Panc1 (cell line): ENCODE measurements around the gene KRT82. TPM values are rescaled to one million over a fixed set of nuclear protein-coding genes. Genes with fewer than 3 reads are reported as not detected.

ENCODE experiments used
- ATAC-seq: fragments of 200-7000 bp; cut with Tn5 transposase; 2 replicates; pipeline ENCODE4 v1.9.1; 2020; ENCODE audit warnings: mild to moderate bottlenecking, moderate library complexity
- BruUV-seq: library from RNA; stranded (reverse); fragments of 400-500 nt; replicated peaks from 2 replicates; lab custom pipeline; 2021; lab: Mats Ljungman, UMichigan
- CTCF ChIA-PET: fragments of 300-600 bp; sonication (Branson Sonifier 250); formaldehyde crosslinking; loops from one replicate; lab custom pipeline; 2022; ENCODE audit warnings: antibody characterized with exemption; lab: Charles Lee
- POLR2A ChIA-PET: fragments of 300-600 bp; sonication (Branson Sonifier 250); formaldehyde crosslinking; loops from one replicate; lab custom pipeline; 2022; ENCODE audit warnings: antibody characterized with exemption; lab: Charles Lee
- DNase-seq: peaks from one replicate; pipeline ENCODE4 v3.0.0-alpha.2; 2010; ENCODE audit warnings: low read depth, low spot score
- H3K27ac ChIP-seq: 2 replicates; pipeline ENCODE4 v1.5.1; 2011; ENCODE audit warnings: mild to moderate bottlenecking, low read length, inconsistent platforms
- H3K27me3 ChIP-seq: fragments of 200-500 bp; sonication (Bioruptor generic); 2 replicates; pipeline ENCODE4 v1.6.0; 2014; ENCODE audit warnings: low read length, inconsistent platforms; ENCODE audit not compliant: control insufficient read depth, insufficient read depth
- H3K36me3 ChIP-seq: fragments of 200-500 bp; sonication (Bioruptor generic); 2 replicates; pipeline ENCODE4 v1.5.1; 2014; ENCODE audit warnings: inconsistent platforms, mild to moderate bottlenecking, low read length, moderate library complexity; ENCODE audit not compliant: control insufficient read depth, insufficient read depth
- H3K4me1 ChIP-seq: 2 replicates; pipeline ENCODE4 v1.5.1; 2011; ENCODE audit warnings: inconsistent platforms, mild to moderate bottlenecking, low read length, moderate library complexity; ENCODE audit not compliant: control insufficient read depth, insufficient read depth
- H3K4me3 ChIP-seq, 2 experiments: 2 replicates each; pipeline ENCODE4 v1.5.1; 2011 to 2012; ENCODE audit warnings: low read depth in 2 of 2, low read length in 2 of 2, mild to moderate bottlenecking in 2 of 2, inconsistent platforms in 1 of 2, moderate library complexity in 1 of 2
- H3K9me3 ChIP-seq: fragments of 200-500 bp; sonication (Bioruptor generic); 2 replicates; pipeline ENCODE4 v1.5.1; 2014; ENCODE audit warnings: low read depth, mild to moderate bottlenecking, inconsistent platforms, low read length, moderate library complexity; ENCODE audit not compliant: control insufficient read depth, insufficient read depth
- CTCF ChIP-seq: fragments of 450-650 bp; IDR thresholded peaks from 2 replicates; pipeline ENCODE4 v1.5.1; 2017; ENCODE audit warnings: mild to moderate bottlenecking
- POLR2AphosphoS5 ChIP-seq: IDR thresholded peaks from 2 replicates; pipeline ENCODE4 v1.6.1; 2012; ENCODE audit warnings: mild to moderate bottlenecking, low read depth, low read length, moderate library complexity
- REST ChIP-seq, 2 experiments: IDR thresholded peaks; 2 replicates each; pipeline ENCODE4 v1.6.1; 2011 to 2012; ENCODE audit warnings: low read depth in 2 of 2, control low read depth in 1 of 2, low read length in 1 of 2, mild to moderate bottlenecking in 1 of 2, moderate library complexity in 1 of 2; ENCODE audit not compliant: insufficient read depth in 1 of 2
- SIN3A ChIP-seq: IDR thresholded peaks from 2 replicates; pipeline ENCODE4 v1.6.1; 2012; ENCODE audit warnings: low read depth, mild to moderate bottlenecking, low read length, moderate library complexity, borderline replicate concordance; ENCODE audit not compliant: insufficient read depth
- TCF7L2 ChIP-seq: IDR thresholded peaks from 2 replicates; pipeline ENCODE4 v1.6.1; 2011; ENCODE audit warnings: mild to moderate bottlenecking, low read depth, low read length, inconsistent platforms
- in situ Hi-C: cut with HindIII; loops from 2 replicates; pipeline ENCODE4 v1.10.0; 2016; ENCODE audit warnings: low sequenced_read_pairs, low pct_unique_long_range_greater_than_20kb
- intact Hi-C: fragments of 100-400 bp; cut with micrococcal nuclease; formaldehyde crosslinking; loops from one replicate; pipeline ENCODE4 v1.10.0; 2022; ENCODE audit not compliant: unreplicated experiment
- total RNA-seq: library from RNA; stranded (reverse); gene quantifications from one replicate; pipeline ENCODE4 v1.2.1, GENCODE V29; 2021; ENCODE audit not compliant: unreplicated experiment

The KRT82 gene
- total RNA-seq, 1 experiment from 2014 or later: not detected

DNA sequence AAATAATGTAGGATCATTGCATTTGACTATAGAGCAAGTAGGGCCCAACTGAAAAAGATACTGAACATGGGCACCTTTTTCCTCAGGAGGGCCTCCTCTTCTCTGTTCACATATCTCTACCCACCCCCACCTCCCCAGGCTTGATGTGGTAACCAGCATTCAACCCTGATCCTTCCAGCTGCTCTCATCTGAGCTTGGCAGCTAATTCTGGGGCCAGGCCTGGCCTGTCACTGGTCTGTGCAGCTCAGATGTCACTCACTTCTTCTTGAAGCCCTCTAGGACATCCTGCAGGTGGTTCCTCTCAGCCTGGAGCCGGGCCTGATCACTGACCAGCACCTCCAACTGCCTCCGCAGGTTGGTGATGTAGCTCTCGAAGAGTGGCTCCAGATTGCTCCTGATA, 22.8 kb downstream of the KRT82 start:
- peaks cover 10% of the 10 kb centered on the region for H3K27me3 ChIP-seq
- H3K27ac ChIP-seq: no peak overlapping the region
- in situ Hi-C loops: no loop called here
- no peak for ATAC-seq
- no peaks in the 10 kb centered on the region for H3K9me3 ChIP-seq
- BruUV-seq: no TSS peak
- intact Hi-C loops: no loop called here
- no peak for DNase-seq
- no peak overlapping the region for H3K4me3 ChIP-seq
- POLR2A ChIA-PET: no interaction called here
- no peak for TF ChIP-seq TCF7L2
- TF ChIP-seq CTCF: no peak
- no peak for TF ChIP-seq REST (IDR thresholded peaks at IDR 0.05; ENCODE audit: insufficient read depth in 1 of 2, low read depth in 2 of 2, low read length in 1 of 2)
- TF ChIP-seq SIN3A: no peak
- TF ChIP-seq POLR2AphosphoS5: no peak
- no peaks in the 10 kb centered on the region for H3K4me1 ChIP-seq
- no peaks in the 10 kb centered on the region for H3K36me3 ChIP-seq
- CTCF ChIA-PET: interaction anchor here (0.6 kb wide), 1 partner anchor 219 kb away, joined by 3 read pairs; no protein-coding TSS in a partner anchor

GRCh38 chr12:52382854-52383253, 23.3 kb downstream of the KRT82 start:
- POLR2A ChIA-PET: no interaction called here
- Histone ChIP-seq H3K4me3 (no peak overlapping the region), H3K27ac (no peak overlapping the region), H3K9me3 (no peaks in the 10 kb centered on the region), H3K27me3 (peaks cover 6% of the 10 kb centered on the region), H3K36me3 (no peaks in the 10 kb centered on the region), H3K4me1 (no peaks in the 10 kb centered on the region)
- BruUV-seq: no TSS peak
- CTCF ChIA-PET: interaction anchor here (0.6 kb wide), 1 partner anchor 219 kb away, joined by 3 read pairs; no protein-coding TSS in a partner anchor
- TF ChIP-seq CTCF (no peak), REST (IDR thresholded peaks at IDR 0.05; ENCODE audit: insufficient read depth in 1 of 2, low read depth in 2 of 2, low read length in 1 of 2) (no peak), SIN3A (no peak), TCF7L2 (no peak), POLR2AphosphoS5 (no peak)
- no peak for DNase-seq
- intact Hi-C loops: no loop called here
- no peak for ATAC-seq
- in situ Hi-C loops: no loop called here
